SKM-1 treated with dmso at 0.1 percent for 144 hours (cell line): ENCODE results near the gene PEAK1.

ENCODE experiments used
- DNase-seq: peaks from one replicate; lab custom pipeline; 2025; ENCODE audit not compliant: unreplicated experiment; lab: John Stamatoyannopoulos, UW

Gene PEAK1

GRCh38 chr15:77311618-77312398, 108.1 kb downstream of the PEAK1 start:
- no peak for DNase-seq

GRCh38 chr15:77311020-77311419, 108.9 kb downstream of the PEAK1 start:
- DNase-seq = no peak

GRCh38 chr15:77309392-77309791, 110.5 kb downstream of the PEAK1 start:
- no peak for DNase-seq

- no peak for DNase-seq
Observed at GRCh38 chr15:77305953-77306352, 114.0 kb downstream of the PEAK1 start.

- no peak for DNase-seq
Observed at GRCh38 chr15:77296773-77297337, 123.0 kb downstream of the PEAK1 start.

GRCh38 chr15:77295446-77295845, 124.5 kb downstream of the PEAK1 start:
- DNase-seq = no peak

- DNase-seq = no peak
Observed at GRCh38 chr15:77292969-77293558, 126.8 kb downstream of the PEAK1 start.

- no peak for DNase-seq
Observed at GRCh38 chr15:77291107-77291506, 128.8 kb downstream of the PEAK1 start.

- no peak for DNase-seq
Observed at GRCh38 chr15:77287385-77287784, 132.5 kb downstream of the PEAK1 start.

GRCh38 chr15:77285057-77285997, 134.6 kb downstream of the PEAK1 start:
- DNase-seq = no peak

GRCh38 chr15:77282333-77282732, 137.6 kb downstream of the PEAK1 start:
- no peak for DNase-seq

GRCh38 chr15:77276943-77277342, 143.0 kb downstream of the PEAK1 start:
- DNase-seq = no peak

GRCh38 chr15:77276096-77276495, 143.8 kb downstream of the PEAK1 start:
- no peak for DNase-seq

GRCh38 chr15:77273136-77273535, 146.8 kb downstream of the PEAK1 start:
- DNase-seq = peak; percentile 8

- no peak for DNase-seq
Observed at GRCh38 chr15:77266708-77267386, 153.1 kb downstream of the PEAK1 start.

GRCh38 chr15:77255385-77255784, 164.5 kb downstream of the PEAK1 start:
- DNase-seq = no peak

- no peak for DNase-seq
Observed at GRCh38 chr15:77251662-77252061, 168.2 kb downstream of the PEAK1 start.

- DNase-seq = no peak
Observed at GRCh38 chr15:77247116-77247515, 172.8 kb downstream of the PEAK1 start.

GRCh38 chr15:77243716-77244401, 176.0 kb downstream of the PEAK1 start:
- no peak for DNase-seq

- no peak for DNase-seq
Observed at GRCh38 chr15:77243135-77243534, 176.8 kb downstream of the PEAK1 start.
